ENCODE measurements around the gene CNEP1R1. TPM values are rescaled to one million over a fixed set of nuclear protein-coding genes. Genes with fewer than 3 reads are reported as not detected.

CNEP1R1 gene
- total RNA-seq, 1 donor from 2014 or later, result 23.9 TPM

- TF ChIP-seq CTCF (IDR thresholded peaks at IDR 0.05; ENCODE audit: insufficient read depth, low read length, poor library complexity, severe bottlenecking), result no peak
- Histone ChIP-seq H3K36me3 (ENCODE audit: control insufficient read depth, insufficient read depth, low read length) (no peaks in the 10 kb centered on the region), H3K27me3 (ENCODE audit: control insufficient read depth, insufficient read depth, low read length) (no peaks in the 10 kb centered on the region), H3K4me3 (ENCODE audit: low read depth, low read length) (no peak overlapping the region)
- DNase-seq (ENCODE audit: low read depth), result no peak
Observed at GRCh38 chr16:50021544-50021943, 3.5 kb upstream of the CNEP1R1 start.

- no peaks in the 10 kb centered on the region for H3K36me3 ChIP-seq (ENCODE audit: control insufficient read depth, insufficient read depth, low read length)
- no peak for TF ChIP-seq CTCF (IDR thresholded peaks at IDR 0.05; ENCODE audit: insufficient read depth, low read length, poor library complexity, severe bottlenecking)
- DNase-seq (ENCODE audit: low read depth), result no peak
- no peaks in the 10 kb centered on the region for H3K27me3 ChIP-seq (ENCODE audit: control insufficient read depth, insufficient read depth, low read length)
- H3K4me3 ChIP-seq (ENCODE audit: low read depth, low read length), result no peak overlapping the region
Observed at GRCh38 chr16:50023641-50024040, 1.4 kb upstream of the CNEP1R1 start.

- no peak for TF ChIP-seq CTCF (IDR thresholded peaks at IDR 0.05; ENCODE audit: insufficient read depth, low read length, poor library complexity, severe bottlenecking)
- Histone ChIP-seq H3K27me3 (ENCODE audit: control insufficient read depth, insufficient read depth, low read length) (no peaks in the 10 kb centered on the region), H3K36me3 (ENCODE audit: control insufficient read depth, insufficient read depth, low read length) (no peaks in the 10 kb centered on the region), H3K4me3 (ENCODE audit: low read depth, low read length) (no peak overlapping the region)
- no peak for DNase-seq (ENCODE audit: low read depth)
Observed at GRCh38 chr16:50024207-50024606, 818 bp upstream of the CNEP1R1 start.

GRCh38 chr16:50025537-50025931 is 509 bp downstream of the CNEP1R1 start:
- Histone ChIP-seq H3K36me3 (ENCODE audit: control insufficient read depth, insufficient read depth, low read length) (no peaks in the 10 kb centered on the region), H3K27me3 (ENCODE audit: control insufficient read depth, insufficient read depth, low read length) (no peaks in the 10 kb centered on the region), H3K4me3 (ENCODE audit: low read depth, low read length) (peak overlapping the region; percentile 73)
- no peak for TF ChIP-seq CTCF (IDR thresholded peaks at IDR 0.05; ENCODE audit: insufficient read depth, low read length, poor library complexity, severe bottlenecking)
- peak; percentile 10 for DNase-seq (ENCODE audit: low read depth)

GRCh38 chr16:50027829-50028228 is 2.8 kb downstream of the CNEP1R1 start:
- TF ChIP-seq CTCF (IDR thresholded peaks at IDR 0.05; ENCODE audit: insufficient read depth, low read length, poor library complexity, severe bottlenecking), result no peak
- Histone ChIP-seq H3K36me3 (ENCODE audit: control insufficient read depth, insufficient read depth, low read length) (no peaks in the 10 kb centered on the region), H3K27me3 (ENCODE audit: control insufficient read depth, insufficient read depth, low read length) (no peaks in the 10 kb centered on the region), H3K4me3 (ENCODE audit: low read depth, low read length) (no peak overlapping the region)
- no peak for DNase-seq (ENCODE audit: low read depth)

- no peak overlapping the region for H3K4me3 ChIP-seq (ENCODE audit: low read depth, low read length)
- no peaks in the 10 kb centered on the region for H3K27me3 ChIP-seq (ENCODE audit: control insufficient read depth, insufficient read depth, low read length)
- no peak for TF ChIP-seq CTCF (IDR thresholded peaks at IDR 0.05; ENCODE audit: insufficient read depth, low read length, poor library complexity, severe bottlenecking)
- no peaks in the 10 kb centered on the region for H3K36me3 ChIP-seq (ENCODE audit: control insufficient read depth, insufficient read depth, low read length)
- DNase-seq (ENCODE audit: low read depth), result no peak
Observed at GRCh38 chr16:50035468-50035992, 10.5 kb downstream of the CNEP1R1 start.

Data from kidney epithelial cell (primary cell).